Left cardiac atrium (tissue), 4 donors: Measurements from ENCODE around the gene ISX. TPM values are rescaled to one million over a fixed set of nuclear protein-coding genes. Genes with fewer than 3 reads are reported as not detected.

Experiments
- ATAC-seq, 2 donors: fragments of 200-7000 bp; cut with Tn5 transposase; one replicate each; pipeline ENCODE4 v1.9.1; 2020; ENCODE audit warnings: mild to moderate bottlenecking in 2 of 2, moderate library complexity in 2 of 2
- DNase-seq: peaks from one replicate; pipeline ENCODE4 v3.0.0-alpha.2; 2020
- intact Hi-C, 2 donors: fragments of 100-400 bp; cut with DNase I; formaldehyde crosslinking; loops; one replicate each; pipeline versions ENCODE4 v1.14.1 to v1.15.1; 2022 to 2023
- total RNA-seq, 2 donors: library from RNA; stranded (reverse); fragmentation: NEBNext Ultra II Directional; extraction: Animal tissue kit (Norgen Biotek cat#: 25700); gene quantifications; one replicate each; pipeline ENCODE4 v1.2.1, GENCODE V29; 2021
- donor health status: DM: no; HTN: yes; CAD: no.
- donor health status: DM: no; HTN: yes; CAD: no; lungs with severe emphysema.
- donor health status: DM: yes; HTN: yes; CAD: no.
- donor health status: Dilated cardiomyopathy.

Gene ISX
- total RNA-seq, 2 donors from 2014 or later = not detected

GRCh38 chr22:35099883-35100282, 33.9 kb downstream of the ISX start:
- DNase-seq (no peak), ATAC-seq (no peak)
- intact Hi-C loops = no loop called here

- ATAC-seq = peak in 1 of 2 donors; percentile 65
- DNase-seq = no peak
- intact Hi-C loops = no loop called here
These were observed 36.7 kb downstream of the ISX start for GRCh38 chr22:35102663-35103062.

GRCh38 chr22:35103761-35104160, 37.8 kb downstream of the ISX start:
- intact Hi-C loops = no loop called here
- no peak for ATAC-seq
- DNase-seq = no peak

GRCh38 chr22:35104491-35104890, 38.5 kb downstream of the ISX start:
- intact Hi-C loops = no loop called here
- DNase-seq (no peak), ATAC-seq (no peak)

- no peak for ATAC-seq
- no peak for DNase-seq
- intact Hi-C loops = loop anchor here in 1 of 2 donors (5.0 kb wide), 1 partner anchor 53 kb away; no protein-coding TSS in a partner anchor
These were observed 43.7 kb downstream of the ISX start for GRCh38 chr22:35109616-35110015.

GRCh38 chr22:35111244-35111643, 45.3 kb downstream of the ISX start:
- no peak for ATAC-seq
- intact Hi-C loops = loop anchor here in 1 of 2 donors (5.0 kb wide), 1 partner anchor 51 kb away; no protein-coding TSS in a partner anchor
- DNase-seq = no peak

GRCh38 chr22:35113341-35113740, 47.4 kb downstream of the ISX start:
- intact Hi-C loops = loop anchor here in 1 of 2 donors (5.0 kb wide), 1 partner anchor 49 kb away; no protein-coding TSS in a partner anchor
- no peak for ATAC-seq
- DNase-seq = no peak

- intact Hi-C loops = loop anchor here in 1 of 2 donors (5.0 kb wide), 1 partner anchor 48 kb away; no protein-coding TSS in a partner anchor
- DNase-seq = no peak
- no peak for ATAC-seq
These were observed 48.4 kb downstream of the ISX start for GRCh38 chr22:35114131-35114980.

- DNase-seq = no peak
These were observed 49.6 kb downstream of the ISX start for GRCh38 chr22:35115515-35115914.

GRCh38 chr22:35116269-35116668, 50.3 kb downstream of the ISX start:
- ATAC-seq = no peak
- intact Hi-C loops = no loop called here
- DNase-seq = no peak

More at GRCh38 chr22:35115515-35115914, 49.6 kb downstream of the ISX start:
- no peak for ATAC-seq
- intact Hi-C loops = no loop called here

- ATAC-seq = no peak
- intact Hi-C loops = no loop called here
- DNase-seq = no peak
These were observed 50.9 kb downstream of the ISX start for GRCh38 chr22:35116817-35117216.

GRCh38 chr22:35119494-35119893, 53.5 kb downstream of the ISX start:
- intact Hi-C loops = no loop called here
- DNase-seq (no peak), ATAC-seq (no peak)

- DNase-seq (no peak), ATAC-seq (no peak)
- intact Hi-C loops = no loop called here
These were observed 58.8 kb downstream of the ISX start for GRCh38 chr22:35124691-35125219.

GRCh38 chr22:35126993-35127392, 61.0 kb downstream of the ISX start:
- ATAC-seq (no peak), DNase-seq (no peak)
- intact Hi-C loops = no loop called here

- DNase-seq = no peak
- intact Hi-C loops = no loop called here
- ATAC-seq = no peak
These were observed 62.7 kb downstream of the ISX start for GRCh38 chr22:35128637-35129036.

GRCh38 chr22:35131525-35132000, 65.6 kb downstream of the ISX start:
- ATAC-seq (peak in 1 of 2 donors; percentile 23), DNase-seq (no peak)
- intact Hi-C loops = no loop called here

GRCh38 chr22:35132568-35132967, 66.6 kb downstream of the ISX start:
- DNase-seq = no peak
- intact Hi-C loops = no loop called here
- no peak for ATAC-seq

GRCh38 chr22:35133702-35134380, 67.9 kb downstream of the ISX start:
- intact Hi-C loops = no loop called here
- DNase-seq = no peak
- ATAC-seq = no peak

GRCh38 chr22:35134637-35135036, 68.7 kb downstream of the ISX start:
- intact Hi-C loops = no loop called here
- DNase-seq = no peak
- ATAC-seq = no peak

GRCh38 chr22:35135165-35135564, 69.2 kb downstream of the ISX start:
- ATAC-seq (no peak), DNase-seq (no peak)
- intact Hi-C loops = no loop called here
